ENCODE data around the gene TUBAL3.

- TF ChIP-seq, protein P1, sequence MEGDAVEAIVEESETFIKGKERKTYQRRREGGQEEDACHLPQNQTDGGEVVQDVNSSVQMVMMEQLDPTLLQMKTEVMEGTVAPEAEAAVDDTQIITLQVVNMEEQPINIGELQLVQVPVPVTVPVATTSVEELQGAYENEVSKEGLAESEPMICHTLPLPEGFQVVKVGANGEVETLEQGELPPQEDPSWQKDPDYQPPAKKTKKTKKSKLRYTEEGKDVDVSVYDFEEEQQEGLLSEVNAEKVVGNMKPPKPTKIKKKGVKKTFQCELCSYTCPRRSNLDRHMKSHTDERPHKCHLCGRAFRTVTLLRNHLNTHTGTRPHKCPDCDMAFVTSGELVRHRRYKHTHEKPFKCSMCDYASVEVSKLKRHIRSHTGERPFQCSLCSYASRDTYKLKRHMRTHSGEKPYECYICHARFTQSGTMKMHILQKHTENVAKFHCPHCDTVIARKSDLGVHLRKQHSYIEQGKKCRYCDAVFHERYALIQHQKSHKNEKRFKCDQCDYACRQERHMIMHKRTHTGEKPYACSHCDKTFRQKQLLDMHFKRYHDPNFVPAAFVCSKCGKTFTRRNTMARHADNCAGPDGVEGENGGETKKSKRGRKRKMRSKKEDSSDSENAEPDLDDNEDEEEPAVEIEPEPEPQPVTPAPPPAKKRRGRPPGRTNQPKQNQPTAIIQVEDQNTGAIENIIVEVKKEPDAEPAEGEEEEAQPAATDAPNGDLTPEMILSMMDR (conservative IDR thresholded peaks at IDR 0.05 in 1 of 2, IDR thresholded peaks at IDR 0.05 in 1 of 2; ENCODE audit: low read depth in 1 of 2, low read length in 2 of 2), result no peak
- no peak for TF ChIP-seq EZH2 (IDR thresholded peaks at IDR 0.05; ENCODE audit: low read length, missing control alignments)
These were observed 12.4 kb upstream of the TUBAL3 start for GRCh38 chr10:5416981-5417380.

All from fibroblast of lung (primary cell).